Tibial artery (tissue), 4 donors: Measurements from ENCODE around the gene TBCEL.
A peak's percentile ranks its signal among the peaks of the same experiment; 100 is the strongest.

ENCODE experiments used
- DNase-seq, 2 donors: peaks; one replicate each; pipeline ENCODE4 v3.0.0-alpha.2; 2019
- H3K27ac ChIP-seq, 2 donors: fragments of 200-600 bp; sonication (generic) in 1 of 2; 1 replicate in 1 of 2; 2 replicates in 1 of 2; pipeline ENCODE4 v1.5.1; 2018 to 2019; ENCODE audit warnings: mild to moderate bottlenecking in 1 of 2
- H3K27me3 ChIP-seq, 2 donors: fragments of 200-600 bp; sonication (generic) in 1 of 2; one replicate each; pipeline versions ENCODE4 v1.5.1 to v1.6.0; 2016 to 2019
- H3K36me3 ChIP-seq, 3 donors: fragments of 200-600 bp; sonication (generic) in 2 of 3; one replicate each; pipeline ENCODE4 v1.5.1; 2016 to 2019; ENCODE audit warnings: mild to moderate bottlenecking in 2 of 3
- H3K4me1 ChIP-seq, 4 donors: fragments of 200-600 bp; sonication (generic) in 2 of 4; 1 replicate in 3 of 4; 2 replicates in 1 of 4; pipeline ENCODE4 v1.5.1; 2016 to 2019
- H3K4me3 ChIP-seq, 2 donors: fragments of 200-600 bp; sonication (generic) in 1 of 2; 1 replicate in 1 of 2; 2 replicates in 1 of 2; pipeline ENCODE4 v1.5.1; 2018 to 2019; ENCODE audit warnings: mild to moderate bottlenecking in 2 of 2
- H3K9me3 ChIP-seq, 3 donors: fragments of 200-600 bp; sonication (generic) in 1 of 3; one replicate each; pipeline ENCODE4 v1.5.1; 2016 to 2019
- intact Hi-C: fragments of 100-400 bp; cut with DNase I; formaldehyde crosslinking; loops from one replicate; pipeline ENCODE4 v1.15.0; 2023; ENCODE audit warnings: low total_unique reads
- TF ChIP-seq, protein P1 (sequence below), 2 experiments: fragments of 200-600 bp in 1 of 2; fragments of 450-650 bp in 1 of 2; IDR thresholded peaks; one replicate each; pipeline ENCODE4 v1.5.1; 2017 to 2019; ENCODE audit warnings: antibody characterized with exemption in 2 of 2, mild to moderate bottlenecking in 1 of 2, moderate library complexity in 1 of 2

The TBCEL gene

DNA sequence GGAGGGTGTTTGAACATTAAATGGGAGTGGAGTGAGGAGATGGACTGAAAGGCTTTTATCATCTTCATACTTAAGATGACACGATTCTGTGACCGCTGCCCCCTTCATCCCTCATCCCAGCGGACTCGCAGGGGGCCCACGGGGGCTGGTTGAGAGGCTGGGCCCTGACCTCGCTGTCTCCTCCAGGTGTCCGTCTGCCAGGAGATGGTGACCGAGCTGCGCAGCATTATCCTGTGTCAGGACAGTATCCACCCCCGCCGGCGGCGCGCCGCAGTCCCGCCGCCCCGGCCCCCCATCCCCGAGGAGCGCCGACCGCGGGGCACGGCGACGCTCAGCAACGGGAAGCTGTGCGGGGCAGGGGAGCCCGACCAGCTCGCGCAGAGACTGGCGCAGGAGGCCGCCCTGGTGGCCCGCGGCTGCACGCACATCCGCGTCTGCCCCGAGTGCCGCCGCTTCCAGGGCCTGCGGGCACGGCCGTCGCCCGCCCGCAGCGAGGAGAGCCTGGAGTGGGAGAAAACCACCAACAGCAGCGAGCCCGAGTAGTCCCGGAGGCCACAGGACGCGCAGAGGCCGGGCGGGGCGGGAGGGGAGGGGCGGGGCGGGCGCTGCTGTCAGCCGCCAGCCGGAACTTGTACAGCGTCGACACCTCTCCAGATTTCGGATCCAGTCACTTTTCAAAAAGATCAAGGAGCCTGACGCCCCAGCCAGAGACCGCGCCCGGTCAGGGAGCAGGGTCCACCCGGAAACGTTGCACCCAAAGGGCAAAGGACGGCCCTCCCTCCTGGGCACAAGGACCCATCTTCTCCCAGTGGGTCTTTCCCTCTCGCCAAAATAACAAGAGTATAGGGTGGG, 38.0 kb upstream of the TBCEL start:
- Histone ChIP-seq H3K27ac (no peak overlapping the region), H3K9me3 (no peaks in the 10 kb centered on the region), H3K27me3 (peaks cover 0 to 4% of the 10 kb centered on the region in 2 donors), H3K4me3 (peak overlapping the region; percentile 37 to 51), H3K4me1 (peaks cover 0 to 12% (median 10%) of the 10 kb centered on the region in 4 donors), H3K36me3 (no peaks in the 10 kb centered on the region)
- DNase-seq: no peak
- TF ChIP-seq, protein P1, sequence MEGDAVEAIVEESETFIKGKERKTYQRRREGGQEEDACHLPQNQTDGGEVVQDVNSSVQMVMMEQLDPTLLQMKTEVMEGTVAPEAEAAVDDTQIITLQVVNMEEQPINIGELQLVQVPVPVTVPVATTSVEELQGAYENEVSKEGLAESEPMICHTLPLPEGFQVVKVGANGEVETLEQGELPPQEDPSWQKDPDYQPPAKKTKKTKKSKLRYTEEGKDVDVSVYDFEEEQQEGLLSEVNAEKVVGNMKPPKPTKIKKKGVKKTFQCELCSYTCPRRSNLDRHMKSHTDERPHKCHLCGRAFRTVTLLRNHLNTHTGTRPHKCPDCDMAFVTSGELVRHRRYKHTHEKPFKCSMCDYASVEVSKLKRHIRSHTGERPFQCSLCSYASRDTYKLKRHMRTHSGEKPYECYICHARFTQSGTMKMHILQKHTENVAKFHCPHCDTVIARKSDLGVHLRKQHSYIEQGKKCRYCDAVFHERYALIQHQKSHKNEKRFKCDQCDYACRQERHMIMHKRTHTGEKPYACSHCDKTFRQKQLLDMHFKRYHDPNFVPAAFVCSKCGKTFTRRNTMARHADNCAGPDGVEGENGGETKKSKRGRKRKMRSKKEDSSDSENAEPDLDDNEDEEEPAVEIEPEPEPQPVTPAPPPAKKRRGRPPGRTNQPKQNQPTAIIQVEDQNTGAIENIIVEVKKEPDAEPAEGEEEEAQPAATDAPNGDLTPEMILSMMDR (IDR thresholded peaks at IDR 0.05): peak in 1 of 2 experiments; percentile 28
- intact Hi-C loops: no loop called here

DNA sequence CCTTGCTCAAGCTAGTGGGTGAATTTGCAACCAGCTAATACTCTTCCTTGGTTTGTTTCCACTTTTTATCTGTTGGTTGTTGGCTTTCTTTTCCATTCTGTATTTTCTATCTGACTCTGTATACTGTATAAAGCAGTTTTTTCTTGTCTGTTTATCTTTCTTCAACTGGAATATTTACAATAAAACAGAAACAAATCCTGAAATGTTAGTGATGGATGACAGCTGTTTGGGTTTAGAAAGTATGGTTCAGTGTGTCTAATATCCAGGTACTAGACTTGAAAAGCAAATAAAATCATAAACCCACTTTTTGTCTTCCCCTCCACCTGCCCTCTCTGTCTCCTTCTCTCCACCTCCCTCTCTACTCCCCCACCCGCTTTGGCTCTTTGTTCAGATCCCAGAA, 35.3 kb upstream of the TBCEL start:
- TF ChIP-seq, protein P1 (IDR thresholded peaks at IDR 0.05): no peak
- intact Hi-C loops: no loop called here

DNA sequence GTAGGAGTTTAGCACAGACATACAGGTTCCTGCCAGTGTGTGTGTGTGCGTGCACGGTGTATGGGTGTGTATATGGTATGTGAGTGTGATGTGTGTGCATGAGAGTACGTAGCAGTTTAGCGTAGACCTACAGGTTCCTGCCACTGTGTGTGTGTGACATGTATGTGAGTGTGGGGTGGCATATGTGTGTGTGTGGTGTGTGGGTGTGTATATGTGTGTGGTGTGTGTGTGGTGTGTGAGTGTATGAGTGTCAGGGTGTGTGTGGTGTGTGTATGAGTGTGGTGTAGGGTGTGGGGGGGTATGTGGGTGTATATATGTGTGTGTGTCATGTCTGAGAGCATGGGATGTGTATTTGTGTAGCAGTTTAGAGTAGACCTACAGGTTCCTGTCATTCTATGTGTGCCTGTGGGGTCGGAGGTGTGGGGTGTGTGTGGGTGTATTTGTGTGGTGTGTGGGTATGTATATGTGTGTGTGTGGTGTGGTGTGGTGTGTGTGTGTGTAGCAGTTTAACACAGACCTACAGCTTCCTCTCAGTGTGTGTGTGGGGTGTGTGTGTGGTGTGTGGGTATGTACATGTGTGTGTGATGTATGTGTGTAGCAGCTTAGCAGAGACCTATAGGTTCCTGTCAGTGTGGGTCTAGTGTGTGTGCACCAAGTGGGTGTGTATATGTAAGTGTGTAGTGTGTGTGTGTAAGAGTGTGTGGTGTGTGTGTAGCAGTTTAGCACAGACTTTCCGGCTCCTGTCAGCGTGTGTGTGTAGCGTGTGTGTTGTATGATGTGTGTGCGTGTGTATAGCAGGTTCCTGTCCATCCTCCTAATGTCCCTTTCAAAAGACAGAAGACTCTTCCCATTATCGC, 31.8 kb upstream of the TBCEL start:
- H3K27ac ChIP-seq: no peak overlapping the region
- intact Hi-C loops: no loop called here
- peaks cover 0 to 5% of the 10 kb centered on the region in 2 donors for H3K27me3 ChIP-seq
- no peak overlapping the region for H3K4me3 ChIP-seq
- no peaks in the 10 kb centered on the region for H3K36me3 ChIP-seq
- no peaks in the 10 kb centered on the region for H3K4me1 ChIP-seq
- no peak for DNase-seq
- TF ChIP-seq, protein P1 (IDR thresholded peaks at IDR 0.05): no peak
- H3K9me3 ChIP-seq: no peaks in the 10 kb centered on the region

More for the DNA sequence above, 35.3 kb upstream of the TBCEL start:
- Histone ChIP-seq H3K36me3 (no peaks in the 10 kb centered on the region), H3K4me3 (no peak overlapping the region), H3K27me3 (peaks cover 0 to 6% of the 10 kb centered on the region in 2 donors), H3K27ac (no peak overlapping the region), H3K9me3 (no peaks in the 10 kb centered on the region), H3K4me1 (peaks cover 0 to 12% (median 10%) of the 10 kb centered on the region in 4 donors)
- DNase-seq: no peak

DNA sequence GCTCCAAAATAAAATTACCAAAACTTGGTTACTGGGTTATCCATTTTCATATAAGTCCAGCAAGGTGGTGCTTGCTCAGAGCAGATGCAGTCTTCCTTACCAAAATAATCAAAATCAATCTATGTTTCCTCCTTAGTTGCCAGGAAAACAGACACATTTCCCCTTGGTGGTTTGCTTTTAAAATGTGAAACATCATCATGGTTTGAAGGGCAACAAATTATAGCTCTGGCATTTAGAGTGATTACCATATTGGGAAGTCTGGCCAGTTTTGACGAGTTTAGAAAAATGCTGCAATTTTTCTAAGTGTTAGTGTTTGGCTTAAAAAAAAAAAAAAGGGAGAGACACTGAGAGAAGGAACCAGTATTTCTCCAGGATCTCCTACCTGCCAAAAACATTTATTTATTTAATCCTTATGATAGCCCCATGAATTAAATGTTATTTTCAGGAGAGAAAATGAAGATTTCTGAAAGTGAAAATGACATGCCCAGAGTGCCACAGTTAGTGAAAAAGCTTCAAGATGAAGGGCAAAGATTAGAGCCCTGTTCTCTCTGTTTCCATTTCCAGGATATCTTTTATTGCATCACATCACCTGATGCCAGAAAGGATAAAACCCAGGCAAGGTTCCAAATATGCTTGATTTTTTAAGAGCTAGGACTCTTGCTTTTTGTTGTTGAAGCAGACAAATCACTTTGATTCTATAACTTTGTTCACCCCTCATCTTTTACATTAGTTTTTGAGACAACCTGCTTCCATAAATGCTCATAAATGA, 29.6 kb upstream of the TBCEL start:
- intact Hi-C loops: no loop called here
- H3K4me3 ChIP-seq: no peak overlapping the region
- H3K27ac ChIP-seq: no peak overlapping the region
- no peaks in the 10 kb centered on the region for H3K4me1 ChIP-seq
- H3K27me3 ChIP-seq: peaks cover 0 to 18% of the 10 kb centered on the region in 2 donors
- TF ChIP-seq, protein P1 (IDR thresholded peaks at IDR 0.05): no peak
- no peaks in the 10 kb centered on the region for H3K9me3 ChIP-seq
- H3K36me3 ChIP-seq: no peaks in the 10 kb centered on the region
- no peak for DNase-seq

DNA sequence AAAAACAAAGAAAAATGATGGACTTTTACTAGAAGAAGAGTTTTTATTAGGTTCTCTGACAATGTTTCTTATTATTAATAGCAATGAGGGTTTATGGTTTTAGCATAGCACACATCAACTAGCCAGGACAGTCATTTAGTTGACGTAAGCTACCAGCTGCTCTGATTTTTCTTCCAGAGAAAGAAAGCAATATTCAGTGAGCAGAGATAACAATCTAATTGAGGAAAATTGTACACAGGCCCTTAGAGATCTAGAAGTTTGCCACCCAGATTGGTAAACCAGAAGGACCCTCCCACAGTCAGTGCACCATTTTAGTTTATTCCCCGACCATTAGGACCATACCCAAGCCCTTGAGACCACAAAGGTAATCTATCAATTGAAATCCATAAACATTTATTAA, 28.7 kb upstream of the TBCEL start:
- H3K4me3 ChIP-seq: no peak overlapping the region
- no peaks in the 10 kb centered on the region for H3K36me3 ChIP-seq
- TF ChIP-seq, protein P1 (IDR thresholded peaks at IDR 0.05): no peak
- intact Hi-C loops: no loop called here
- peaks cover 0 to 21% of the 10 kb centered on the region in 2 donors for H3K27me3 ChIP-seq
- no peak for DNase-seq
- H3K27ac ChIP-seq: no peak overlapping the region
- no peaks in the 10 kb centered on the region for H3K4me1 ChIP-seq
- H3K9me3 ChIP-seq: no peaks in the 10 kb centered on the region
